ENCODE data around the gene OR51T1. TPM values are rescaled to one million over a fixed set of nuclear protein-coding genes. Genes with fewer than 3 reads are reported as not detected.

Gene OR51T1
- total RNA-seq, 1 donor from 2014 or later = not detected

- Histone ChIP-seq H3K27ac (replicated peaks) (no peak within 1 kb of the TSS), H3K36me3 (no peaks in the 10 kb centered on the region), H3K27me3 (ENCODE audit: low read depth) (no peaks in the 10 kb centered on the region), H3K9me3 (replicated peaks) (no peaks in the 10 kb centered on the region), H3K4me1 (no peaks in the 10 kb centered on the region), H3K4me3 (no peak within 1 kb of the TSS)
- intact Hi-C loops (cut with micrococcal nuclease) = no loop called here
- TF ChIP-seq CTCF (IDR thresholded peaks at IDR 0.05; ENCODE audit: borderline replicate concordance) = no peak
- DNase-seq = no peak
Observed at GRCh38 chr11:4903484-4903883, 21.8 kb downstream of the OR51T1 start, which contains the start of gene OR51A7. TSS of gene OR51A7 (plus strand) at chr11:4903783. CDS start at chr11:4907370, 3,587 bp downstream.

- Histone ChIP-seq H3K27me3 (ENCODE audit: low read depth) (no peaks in the 10 kb centered on the region), H3K4me1 (no peaks in the 10 kb centered on the region), H3K9me3 (replicated peaks) (no peaks in the 10 kb centered on the region), H3K4me3 (no peak overlapping the region), H3K36me3 (no peaks in the 10 kb centered on the region), H3K27ac (replicated peaks) (no peak overlapping the region)
- intact Hi-C loops (cut with micrococcal nuclease) = no loop called here
- DNase-seq = no peak
- no peak for TF ChIP-seq CTCF (IDR thresholded peaks at IDR 0.05; ENCODE audit: borderline replicate concordance)
Observed at GRCh38 chr11:4916581-4916980, 34.9 kb downstream of the OR51T1 start.

- H3K36me3 ChIP-seq = no peaks in the 10 kb centered on the region
- intact Hi-C loops (cut with micrococcal nuclease) = no loop called here
- DNase-seq = no peak
- H3K4me3 ChIP-seq = no peak within 1 kb of the TSS
- no peak for TF ChIP-seq CTCF (IDR thresholded peaks at IDR 0.05; ENCODE audit: borderline replicate concordance)
- no peak within 1 kb of the TSS for H3K27ac ChIP-seq (replicated peaks)
- no peaks in the 10 kb centered on the region for H3K27me3 ChIP-seq (ENCODE audit: low read depth)
- no peaks in the 10 kb centered on the region for H3K9me3 ChIP-seq (replicated peaks)
- H3K4me1 ChIP-seq = no peaks in the 10 kb centered on the region
Observed at GRCh38 chr11:4919250-4919649, 37.5 kb downstream of the OR51T1 start, which contains the start of gene OR51G2. TSS of gene OR51G2 (minus strand) at chr11:4919350. CDS start at chr11:4915663, 3,687 bp downstream.

GRCh38 chr11:4921796-4922195 is 40.1 kb downstream of the OR51T1 start:
- no peak for TF ChIP-seq CTCF (IDR thresholded peaks at IDR 0.05; ENCODE audit: borderline replicate concordance)
- Histone ChIP-seq H3K9me3 (replicated peaks) (no peaks in the 10 kb centered on the region), H3K36me3 (no peaks in the 10 kb centered on the region), H3K4me3 (no peak overlapping the region), H3K4me1 (no peaks in the 10 kb centered on the region), H3K27me3 (ENCODE audit: low read depth) (no peaks in the 10 kb centered on the region), H3K27ac (replicated peaks) (no peak overlapping the region)
- intact Hi-C loops (cut with micrococcal nuclease) = no loop called here
- DNase-seq = no peak

- Histone ChIP-seq H3K36me3 (no peaks in the 10 kb centered on the region), H3K27me3 (ENCODE audit: low read depth) (no peaks in the 10 kb centered on the region), H3K9me3 (replicated peaks) (no peaks in the 10 kb centered on the region), H3K4me3 (no peak overlapping the region), H3K27ac (replicated peaks) (no peak overlapping the region), H3K4me1 (no peaks in the 10 kb centered on the region)
- no peak for DNase-seq
- intact Hi-C loops (cut with micrococcal nuclease) = no loop called here
- TF ChIP-seq CTCF (IDR thresholded peaks at IDR 0.05; ENCODE audit: borderline replicate concordance) = no peak
Observed at GRCh38 chr11:4922304-4922703, 40.6 kb downstream of the OR51T1 start.

Data from left ventricle myocardium inferior (tissue), 1 donor.